Activated CD8-positive, alpha-beta T cell treated with anti-CD3 and anti-CD28 coated beads for 36 hours (primary cell): ENCODE results near the gene SSTR3. TPM values are rescaled to one million over a fixed set of nuclear protein-coding genes. Genes with fewer than 3 reads are reported as not detected.
"Not testable (repeated sequence)": the region's sequence is repeated elsewhere in the genome, so short reads cannot be mapped to it uniquely, and the experiment has no call there.

Source experiments
- ATAC-seq: fragments of 200-7000 bp; cut with Tn5 transposase; one replicate; pipeline ENCODE4 v1.10.0; 2021; ENCODE audit warnings: mild to moderate bottlenecking, moderate library complexity
- CTCF ChIA-PET: fragments of 350-600 bp; sonication (Branson Sonifier 250); formaldehyde crosslinking; loops from one replicate; lab custom pipeline; 2021; ENCODE audit warnings: antibody characterized with exemption; lab: Charles Lee
- POLR2A ChIA-PET: fragments of 350-600 bp; sonication (Branson Sonifier 250); formaldehyde crosslinking; loops from one replicate; lab custom pipeline; 2021; ENCODE audit warnings: antibody characterized with exemption; lab: Charles Lee
- DNase-seq: peaks from one replicate; pipeline ENCODE4 v3.0.0-alpha.2; 2020
- H3K27ac Mint-ChIP-seq: one replicate; pipeline ENCODE4 v1.8.0; 2021; ENCODE audit warnings: mild to moderate bottlenecking, mixed read lengths
- H3K27me3 Mint-ChIP-seq: one replicate; pipeline ENCODE4 v1.8.0; 2021; ENCODE audit warnings: mixed read lengths
- H3K36me3 Mint-ChIP-seq: one replicate; pipeline ENCODE4 v1.8.0; 2021; ENCODE audit warnings: low read depth, mixed read lengths
- H3K4me1 Mint-ChIP-seq: one replicate; pipeline ENCODE4 v1.8.0; 2021; ENCODE audit warnings: low read depth, mixed read lengths
- H3K4me3 Mint-ChIP-seq: one replicate; pipeline ENCODE4 v1.8.0; 2021; ENCODE audit warnings: mild to moderate bottlenecking, moderate library complexity, mixed read lengths
- H3K9me3 Mint-ChIP-seq: one replicate; pipeline ENCODE4 v1.8.0; 2021; ENCODE audit warnings: mixed read lengths
- intact Hi-C: fragments of 100-400 bp; cut with micrococcal nuclease; formaldehyde crosslinking; loops from one replicate; pipeline ENCODE4 v1.10.0; 2022
- total RNA-seq, 2 experiments: library from RNA; stranded (reverse); gene quantifications; one replicate each; pipeline ENCODE4 v1.2.3, GENCODE V29; 2021
- TF ChIP-seq, protein P1 (sequence below): fragments of 200-600 bp; IDR thresholded peaks from one replicate; pipeline ENCODE4 v1.8.0; 2022; ENCODE audit warnings: antibody characterized with exemption, mild to moderate bottlenecking

Gene SSTR3
- total RNA-seq, 2 experiments from 2014 or later, result 7.9 to 8.5 TPM

DNA sequence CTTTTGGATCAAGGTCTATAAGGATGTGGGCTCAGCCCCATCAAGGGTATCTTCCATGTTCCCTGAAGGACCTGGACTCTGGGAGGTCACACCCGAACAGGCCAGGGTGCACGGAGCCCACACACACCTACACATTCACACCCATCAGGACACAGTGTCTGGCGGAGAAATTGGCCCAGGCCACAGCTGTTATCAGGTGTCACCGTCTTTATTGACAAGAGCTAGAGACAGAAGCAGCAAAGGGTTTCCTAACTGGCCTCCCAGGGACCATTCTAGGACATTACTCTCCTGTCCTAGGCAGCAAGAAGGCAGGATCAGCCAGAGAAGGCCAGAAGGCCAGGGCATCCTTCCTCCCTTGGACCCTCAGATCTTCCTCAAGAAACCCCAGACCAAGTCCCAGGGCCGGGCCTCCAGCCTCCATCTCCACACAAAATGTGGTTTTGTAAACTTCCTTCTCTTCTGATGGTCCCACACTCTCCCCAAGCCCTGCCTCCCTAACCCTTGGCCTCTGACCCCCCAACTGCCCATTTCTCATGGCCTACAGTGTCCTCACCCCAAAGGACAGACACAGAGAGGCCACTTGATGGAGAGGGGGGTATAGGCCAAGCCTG lies 8.1 kb downstream of the SSTR3 start:
- ChIA-PET POLR2A (no interaction called here), CTCF (no interaction called here)
- no peak overlapping the region for H3K4me3 Mint-ChIP-seq
- H3K27ac Mint-ChIP-seq, result no peak overlapping the region
- DNase-seq (peak; percentile 1), ATAC-seq (no peak)
- peaks cover 63% of the 10 kb centered on the region for H3K4me1 Mint-ChIP-seq
- no peaks in the 10 kb centered on the region for H3K36me3 Mint-ChIP-seq
- intact Hi-C loops, result no loop called here
- H3K27me3 Mint-ChIP-seq, result no peaks in the 10 kb centered on the region
- H3K9me3 Mint-ChIP-seq, result no peaks in the 10 kb centered on the region
- TF ChIP-seq, protein P1, sequence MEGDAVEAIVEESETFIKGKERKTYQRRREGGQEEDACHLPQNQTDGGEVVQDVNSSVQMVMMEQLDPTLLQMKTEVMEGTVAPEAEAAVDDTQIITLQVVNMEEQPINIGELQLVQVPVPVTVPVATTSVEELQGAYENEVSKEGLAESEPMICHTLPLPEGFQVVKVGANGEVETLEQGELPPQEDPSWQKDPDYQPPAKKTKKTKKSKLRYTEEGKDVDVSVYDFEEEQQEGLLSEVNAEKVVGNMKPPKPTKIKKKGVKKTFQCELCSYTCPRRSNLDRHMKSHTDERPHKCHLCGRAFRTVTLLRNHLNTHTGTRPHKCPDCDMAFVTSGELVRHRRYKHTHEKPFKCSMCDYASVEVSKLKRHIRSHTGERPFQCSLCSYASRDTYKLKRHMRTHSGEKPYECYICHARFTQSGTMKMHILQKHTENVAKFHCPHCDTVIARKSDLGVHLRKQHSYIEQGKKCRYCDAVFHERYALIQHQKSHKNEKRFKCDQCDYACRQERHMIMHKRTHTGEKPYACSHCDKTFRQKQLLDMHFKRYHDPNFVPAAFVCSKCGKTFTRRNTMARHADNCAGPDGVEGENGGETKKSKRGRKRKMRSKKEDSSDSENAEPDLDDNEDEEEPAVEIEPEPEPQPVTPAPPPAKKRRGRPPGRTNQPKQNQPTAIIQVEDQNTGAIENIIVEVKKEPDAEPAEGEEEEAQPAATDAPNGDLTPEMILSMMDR, result no peak

DNA sequence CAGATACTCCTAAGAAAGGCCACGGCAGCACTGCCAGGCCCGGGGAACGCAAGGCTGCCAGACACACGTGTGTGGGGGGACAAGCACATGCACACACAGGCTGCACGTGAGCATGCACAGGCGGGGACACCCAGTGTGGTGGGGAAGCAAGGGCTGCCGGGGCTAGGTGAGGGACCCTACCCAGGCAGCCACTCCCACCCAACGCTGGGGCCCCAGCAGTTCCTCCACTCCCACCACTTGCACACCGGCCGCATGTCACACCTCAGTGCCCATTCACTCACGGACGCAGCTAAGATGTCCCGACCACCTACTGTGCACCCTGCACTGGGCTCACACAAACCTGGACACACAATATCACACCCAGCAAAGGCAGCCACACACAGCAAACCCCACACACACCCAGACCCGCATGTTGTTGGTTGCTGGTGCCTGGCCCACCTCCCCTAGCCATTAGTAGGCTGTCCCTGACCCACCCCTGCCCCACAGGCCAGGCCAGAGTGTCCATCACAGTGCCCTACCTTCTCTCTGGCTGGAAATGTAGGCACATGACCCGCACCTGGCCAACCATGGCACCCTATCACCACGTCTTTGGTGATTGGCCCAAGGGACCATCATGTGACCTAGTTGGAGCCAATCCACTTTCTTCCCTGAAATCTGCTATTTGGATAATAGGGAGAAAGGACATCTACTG lies 8.8 kb downstream of the SSTR3 start:
- TF ChIP-seq, protein P1, result no peak

DNA sequence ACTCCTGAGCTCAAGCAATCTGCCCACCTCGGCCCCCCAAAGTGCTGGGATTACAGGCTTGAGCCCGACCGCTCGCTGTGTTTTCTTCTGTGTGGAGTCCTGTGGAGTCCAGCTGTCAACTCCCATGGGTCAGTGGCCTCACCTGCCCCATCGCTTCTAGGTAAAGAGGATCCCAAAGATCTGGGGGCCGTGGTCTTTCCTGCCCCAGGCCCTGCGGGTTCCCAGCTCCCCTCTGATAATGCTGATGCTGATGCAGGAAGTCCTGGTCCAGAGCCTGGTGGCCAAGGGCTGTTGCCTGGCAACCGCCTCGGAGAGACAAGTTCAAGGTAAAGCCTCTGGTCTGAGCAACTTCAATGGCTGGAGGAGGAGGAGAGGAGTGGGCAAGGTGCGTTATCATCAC lies 9.6 kb downstream of the SSTR3 start:
- intact Hi-C loops, result no loop called here
- Mint-ChIP-seq H3K4me3 (no peak overlapping the region), H3K9me3 (no peaks in the 10 kb centered on the region), H3K27ac (no peak overlapping the region), H3K36me3 (peaks cover 3% of the 10 kb centered on the region), H3K4me1 (peaks cover 57% of the 10 kb centered on the region), H3K27me3 (no peaks in the 10 kb centered on the region)
- peak; percentile 10 for DNase-seq
- no peak for ATAC-seq
- POLR2A ChIA-PET, result no interaction called here
- CTCF ChIA-PET, result interaction anchor here (1.2 to 1.6 kb wide), 2 partner anchors 10 to 58 kb away, joined by 5 to 6 read pairs; no protein-coding TSS in a partner anchor
- TF ChIP-seq, protein P1, result no peak

More for the DNA sequence above, 8.8 kb downstream of the SSTR3 start:
- Mint-ChIP-seq H3K36me3 (no peaks in the 10 kb centered on the region), H3K27me3 (no peaks in the 10 kb centered on the region), H3K27ac (no peak overlapping the region), H3K4me3 (no peak overlapping the region), H3K9me3 (no peaks in the 10 kb centered on the region), H3K4me1 (peaks cover 57% of the 10 kb centered on the region)
- peak; percentile 11 for DNase-seq
- ATAC-seq, result no peak
- POLR2A ChIA-PET, result no interaction called here
- intact Hi-C loops, result no loop called here
- CTCF ChIA-PET, result no interaction called here

DNA sequence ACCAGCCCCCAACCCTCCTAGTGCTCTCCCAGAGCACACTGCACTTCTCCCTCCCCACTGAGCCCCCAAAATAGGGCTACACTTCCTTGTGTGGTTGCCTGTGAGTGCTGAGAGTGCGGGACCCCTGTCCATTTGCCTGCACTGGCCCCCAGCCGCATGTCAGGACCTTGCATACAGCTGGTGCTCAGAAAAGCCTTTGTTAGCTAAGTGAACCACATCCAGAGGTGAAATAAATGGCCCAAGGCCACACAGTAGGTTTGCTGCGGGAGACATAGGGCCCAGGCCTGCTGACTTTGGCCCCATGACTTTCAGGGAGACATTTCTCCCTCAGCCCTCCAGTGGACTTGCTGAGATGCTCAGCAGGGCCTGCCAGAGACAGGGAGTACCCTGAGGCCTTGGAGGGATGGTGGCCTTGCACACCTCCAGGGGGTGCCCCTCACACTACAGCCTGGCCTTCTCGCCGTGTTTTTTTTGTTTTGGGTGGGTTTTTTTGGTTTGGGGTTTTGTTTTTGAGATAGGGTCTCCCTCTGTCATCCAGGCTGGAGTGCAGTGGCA lies 10.2 kb downstream of the SSTR3 start:
- TF ChIP-seq, protein P1, result no peak
- Mint-ChIP-seq H3K27me3 (no peaks in the 10 kb centered on the region), H3K4me3 (no peak overlapping the region), H3K27ac (peak overlapping the region; percentile 69), H3K36me3 (peaks cover 3% of the 10 kb centered on the region), H3K9me3 (no peaks in the 10 kb centered on the region), H3K4me1 (peaks cover 58% of the 10 kb centered on the region)
- ATAC-seq (no peak), DNase-seq (no peak)
- ChIA-PET POLR2A (interaction anchor here (0.7 to 1.6 kb wide), 4 partner anchors 15 to 52 kb away, joined by 3 to 7 read pairs (median 4); partner anchors contain the start of gene IL2RB), CTCF (interaction anchor here (0.9 to 3.4 kb wide), 8 partner anchors 7 to 123 kb away, joined by 3 to 45 read pairs (median 6); no protein-coding TSS in a partner anchor)
- intact Hi-C loops, result no loop called here

DNA sequence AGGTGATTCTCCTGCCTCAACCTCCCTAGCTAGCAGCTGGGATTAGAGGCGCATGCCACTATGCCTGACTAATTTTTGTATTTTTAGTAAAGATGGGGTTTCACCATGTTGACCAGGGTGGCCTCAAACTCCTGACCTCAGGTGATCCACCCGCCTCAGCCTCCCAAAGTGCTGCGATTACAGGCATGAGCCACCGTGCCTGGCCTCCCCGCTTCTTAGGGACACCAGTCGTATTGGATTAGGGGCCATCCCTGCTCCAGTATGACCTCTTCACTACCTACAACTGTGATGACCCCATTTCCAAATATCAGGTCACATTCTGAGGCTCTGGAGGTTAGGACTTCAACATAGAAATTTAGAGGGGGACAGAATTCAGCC lies 10.8 kb downstream of the SSTR3 start:
- CTCF ChIA-PET, result interaction anchor here (0.9 to 5.6 kb wide), 11 partner anchors 8 to 155 kb away, joined by 3 to 102 read pairs (median 18); partner anchors contain the start of genes IL2RB and KCTD17

More for the DNA sequence above, 10.8 kb downstream of the SSTR3 start:
- intact Hi-C loops, H3K9me3 Mint-ChIP-seq, DNase-seq, H3K27me3 Mint-ChIP-seq, H3K4me3 Mint-ChIP-seq, ATAC-seq, H3K36me3 Mint-ChIP-seq: not testable (repeated sequence)
- Mint-ChIP-seq H3K4me1 (peaks cover 61% of the 10 kb centered on the region), H3K27ac (peak overlapping the region; percentile 69)
- POLR2A ChIA-PET, result interaction anchor here (0.7 to 1.6 kb wide), 4 partner anchors 16 to 51 kb away, joined by 3 to 7 read pairs (median 4); partner anchors contain the start of gene IL2RB
